Measurements from ENCODE around the gene PHLDB1. TPM values are rescaled to one million over a fixed set of nuclear protein-coding genes. Genes with fewer than 3 reads are reported as not detected.

Gene PHLDB1
- total RNA-seq, 6 experiments from 2014 or later = 5.4 to 11.7 (median 6.3) TPM

- H3K27me3 ChIP-seq = no peaks in the 10 kb centered on the region
- ATAC-seq (no peak), DNase-seq (no peak)
- H3K4me3 ChIP-seq = no peak overlapping the region
- H3K9me3 ChIP-seq = no peaks in the 10 kb centered on the region
- no peak overlapping the region for H3K27ac ChIP-seq
- no peaks in the 10 kb centered on the region for H3K4me1 ChIP-seq
- TF ChIP-seq POLR2A (IDR thresholded peaks at IDR 0.05) = no peak
- WGBS (ENCODE audit: insufficient coverage, low coverage, low lambda C conversion rate, missing lambda C conversion rate) = no CpG with 5 or more reads among the region's 10 CpGs
- intact Hi-C loops (cut with DNase I) = no loop called here
- H3K36me3 ChIP-seq = no peaks in the 10 kb centered on the region
Measured at GRCh38 chr11:118627566-118627965, 20.2 kb downstream of the PHLDB1 start.

GRCh38 chr11:118628031-118628430 lies 20.6 kb downstream of the PHLDB1 start:
- H3K4me1 ChIP-seq = no peaks in the 10 kb centered on the region
- TF ChIP-seq POLR2A (IDR thresholded peaks at IDR 0.05) (no peak), CTCF (IDR thresholded peaks at IDR 0.05) (no peak)
- ATAC-seq (no peak), DNase-seq (no peak)
- H3K27me3 ChIP-seq = no peaks in the 10 kb centered on the region
- no peak overlapping the region for H3K4me3 ChIP-seq
- no peaks in the 10 kb centered on the region for H3K36me3 ChIP-seq
- H3K9me3 ChIP-seq = no peaks in the 10 kb centered on the region
- WGBS (ENCODE audit: insufficient coverage, low coverage, low lambda C conversion rate, missing lambda C conversion rate) = no CpG with 5 or more reads among the region's 20 CpGs
- intact Hi-C loops (cut with DNase I) = no loop called here
- H3K27ac ChIP-seq = no peak overlapping the region

GRCh38 chr11:118628432-118628831 lies 21.0 kb downstream of the PHLDB1 start:
- no peaks in the 10 kb centered on the region for H3K9me3 ChIP-seq
- 33% methylated on average over 6 of the region's 13 CpGs for WGBS (ENCODE audit: insufficient coverage, low coverage, low lambda C conversion rate, missing lambda C conversion rate)
- H3K27ac ChIP-seq = no peak overlapping the region
- no peaks in the 10 kb centered on the region for H3K4me1 ChIP-seq
- H3K27me3 ChIP-seq = no peaks in the 10 kb centered on the region
- intact Hi-C loops (cut with DNase I) = no loop called here
- no peak for TF ChIP-seq POLR2A (IDR thresholded peaks at IDR 0.05)
- TF ChIP-seq CTCF (IDR thresholded peaks at IDR 0.05) = no peak
- H3K4me3 ChIP-seq = no peak overlapping the region
- no peaks in the 10 kb centered on the region for H3K36me3 ChIP-seq
- ATAC-seq (no peak), DNase-seq (no peak)

- DNase-seq = no peak
- H3K27ac ChIP-seq = no peak overlapping the region
Measured at GRCh38 chr11:118628861-118629549, 21.6 kb downstream of the PHLDB1 start.

More at GRCh38 chr11:118628861-118629549, 21.6 kb downstream of the PHLDB1 start:
- WGBS (ENCODE audit: insufficient coverage, low coverage, low lambda C conversion rate, missing lambda C conversion rate) = 29% methylated on average over 3 of the region's 5 CpGs
- no peak for ATAC-seq
- Histone ChIP-seq H3K4me3 (no peak overlapping the region), H3K4me1 (no peaks in the 10 kb centered on the region), H3K9me3 (no peaks in the 10 kb centered on the region), H3K36me3 (no peaks in the 10 kb centered on the region), H3K27me3 (no peaks in the 10 kb centered on the region)
- intact Hi-C loops (cut with DNase I) = no loop called here
- no peak for TF ChIP-seq CTCF (IDR thresholded peaks at IDR 0.05)
- TF ChIP-seq POLR2A (IDR thresholded peaks at IDR 0.05) = no peak
